Fibroblast of pulmonary artery (primary cell): Measurements from ENCODE around the gene HK1.
A peak's percentile ranks its signal among the peaks of the same experiment; 100 is the strongest.

Experiments
- DNase-seq: peaks from one replicate; pipeline ENCODE4 v3.0.0-alpha.2; 2010; ENCODE audit warnings: low read depth
- H3K4me3 ChIP-seq: replicated peaks from 2 replicates; pipeline ENCODE4 v1.5.1; 2011; ENCODE audit warnings: low read depth, mild to moderate bottlenecking, control low read depth, low read length, moderate library complexity
- CTCF ChIP-seq: IDR thresholded peaks from 2 replicates; pipeline ENCODE4 v1.5.1; 2011; ENCODE audit warnings: mild to moderate bottlenecking, control low read depth, low read length, inconsistent platforms; ENCODE audit errors: missing control alignments

The HK1 gene

GRCh38 chr10:69418052-69418752, 139.9 kb downstream of the HK1 start:
- H3K4me3 ChIP-seq, result no peak overlapping the region
- DNase-seq, result no peak
- no peak for TF ChIP-seq CTCF

DNA sequence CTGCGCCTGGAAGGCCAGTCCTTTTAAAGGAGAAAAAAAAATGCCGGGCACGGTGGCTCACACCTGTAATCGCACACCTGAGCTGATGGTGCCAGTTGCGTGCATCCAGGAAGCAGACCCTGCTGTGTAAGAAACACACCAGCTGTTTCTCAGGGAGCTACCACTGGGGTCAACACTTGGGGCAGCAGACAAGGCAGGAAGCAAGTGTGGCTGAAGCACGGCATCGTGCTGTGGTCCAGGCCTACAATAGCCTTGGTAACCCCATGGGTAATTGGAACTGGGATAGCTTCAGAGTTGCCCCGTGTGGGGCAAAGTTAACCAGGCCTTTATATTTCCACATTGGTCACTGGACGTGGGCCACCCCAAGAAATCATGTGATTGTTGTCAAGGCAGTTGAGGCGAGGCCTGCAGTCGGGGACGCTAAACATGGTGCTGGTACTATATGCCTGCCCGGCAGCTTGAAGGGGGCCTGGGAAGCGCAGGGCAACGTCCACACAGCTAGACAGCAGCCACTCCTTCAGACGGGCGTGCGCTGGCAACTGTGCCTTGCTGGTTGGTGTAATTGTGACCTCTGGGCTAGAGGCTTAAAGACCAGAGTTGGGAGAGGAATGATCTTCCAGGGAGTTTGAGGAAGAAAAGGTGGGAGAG, 140.9 kb downstream of the HK1 start:
- DNase-seq, result no peak
- no peak overlapping the region for H3K4me3 ChIP-seq
- no peak for TF ChIP-seq CTCF

DNA sequence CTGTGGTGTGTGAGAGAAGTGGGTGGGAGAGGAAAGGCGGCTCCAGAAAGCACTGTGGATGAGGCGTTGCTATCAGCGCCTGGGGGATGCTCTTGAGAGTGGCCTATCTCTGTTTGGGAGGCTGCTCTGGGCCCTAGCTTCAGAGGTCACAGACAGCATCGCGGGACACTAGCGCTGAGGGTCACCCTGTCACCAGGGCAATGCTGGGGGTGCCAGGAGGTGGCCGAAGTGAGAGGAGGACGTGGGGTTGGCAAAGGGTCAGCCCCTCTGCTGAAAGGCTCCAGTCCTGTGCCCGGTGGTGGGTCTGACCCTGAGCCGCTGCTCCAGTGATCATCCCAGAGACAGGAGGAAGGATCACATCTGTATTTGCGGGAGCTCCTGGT, 141.4 kb downstream of the HK1 start:
- TF ChIP-seq CTCF, result no peak
- H3K4me3 ChIP-seq, result no peak overlapping the region
- DNase-seq, result no peak

- TF ChIP-seq CTCF, result no peak
- H3K4me3 ChIP-seq, result no peak overlapping the region
- peak; percentile 67 for DNase-seq
These were observed 143.5 kb downstream of the HK1 start for GRCh38 chr10:69421611-69422308.

DNA sequence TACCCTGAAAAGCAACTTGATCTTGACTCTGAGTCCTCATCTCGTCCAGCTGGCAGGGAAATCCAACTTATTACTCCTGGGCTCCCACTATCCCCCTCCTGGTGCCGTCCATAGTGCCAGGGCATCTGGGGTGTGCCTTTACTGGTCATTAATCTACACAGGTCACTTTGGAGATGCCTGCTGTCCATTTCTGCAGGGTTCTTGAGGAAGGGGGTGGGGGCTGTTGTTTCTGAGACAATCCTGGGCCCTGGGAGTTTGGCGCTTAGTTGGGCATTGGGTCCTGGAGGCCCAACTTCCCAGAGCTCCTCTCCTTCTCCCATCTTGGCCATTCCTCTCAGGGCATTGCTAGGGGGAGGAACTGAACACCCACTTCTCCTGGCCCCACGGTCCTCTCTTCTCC, 144.4 kb downstream of the HK1 start:
- DNase-seq, result no peak

GRCh38 chr10:69425041-69425440, 146.7 kb downstream of the HK1 start:
- DNase-seq, result no peak
- H3K4me3 ChIP-seq, result no peak overlapping the region
- TF ChIP-seq CTCF, result no peak

More for the DNA sequence above, 144.4 kb downstream of the HK1 start:
- no peak for TF ChIP-seq CTCF
- H3K4me3 ChIP-seq, result no peak overlapping the region
